ENCODE results near the gene C1QTNF6. TPM values are rescaled to one million over a fixed set of nuclear protein-coding genes. Genes with fewer than 3 reads are reported as not detected.

Gene C1QTNF6
- total RNA-seq, 4 donors from 2014 or later = 1.7 to 4.8 (median 3.6) TPM

DNA sequence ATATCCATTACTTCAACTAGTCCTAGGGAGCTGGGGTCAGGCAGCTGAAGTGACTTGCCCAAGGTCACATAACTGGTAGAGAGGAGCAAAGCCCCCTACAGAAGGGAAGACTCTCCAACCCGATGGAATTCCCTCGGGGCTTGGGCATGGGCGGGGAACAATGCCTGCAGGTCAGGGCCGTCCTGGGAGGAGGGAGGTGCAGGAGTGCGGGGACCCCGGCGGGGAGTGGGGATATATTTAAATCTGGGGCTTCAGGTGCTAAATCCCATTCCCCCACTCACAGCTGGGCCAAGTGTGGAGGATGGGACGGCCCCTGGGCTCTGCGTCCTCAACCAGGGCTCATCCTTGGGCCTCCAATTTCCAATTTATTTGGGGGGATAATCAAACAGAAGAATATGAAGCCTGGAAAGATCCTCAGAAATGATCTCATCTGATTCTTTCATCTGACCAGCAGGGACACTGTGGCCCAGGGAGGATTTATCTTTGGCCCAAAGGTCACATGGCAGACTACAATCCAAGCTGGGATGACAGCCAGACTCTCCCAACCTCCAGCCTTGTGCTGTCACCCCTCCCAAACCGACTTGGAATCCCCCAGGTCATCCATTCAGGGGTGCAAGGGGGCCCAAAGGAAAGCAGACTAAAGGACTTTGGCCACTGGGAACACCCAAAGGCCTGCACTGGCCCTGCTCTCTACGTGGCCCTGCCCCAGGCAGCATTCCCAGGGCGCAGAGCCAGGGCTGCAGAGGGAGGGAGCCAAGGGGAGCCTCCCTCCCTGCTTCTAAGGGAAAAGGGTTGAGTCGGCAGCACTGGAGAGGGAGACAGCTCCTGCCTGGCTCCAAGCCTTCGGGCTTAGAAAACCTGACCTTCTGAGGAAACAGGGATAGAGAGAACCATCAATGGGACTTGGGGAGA lies 8.7 kb upstream of the C1QTNF6 start:
- H3K9me3 ChIP-seq = no peaks in the 10 kb centered on the region
- WGBS, 2 donors = 47 to 50% methylated on average over 12 to 14 of the region's 14 CpGs
- H3K36me3 ChIP-seq = no peaks in the 10 kb centered on the region
- peak; percentile 84 to 89 for DNase-seq
- intact Hi-C loops (cut with DNase I) = no loop called here
- TF ChIP-seq POLR2A (IDR thresholded peaks at IDR 0.05) = no peak
- TF ChIP-seq, protein P1, sequence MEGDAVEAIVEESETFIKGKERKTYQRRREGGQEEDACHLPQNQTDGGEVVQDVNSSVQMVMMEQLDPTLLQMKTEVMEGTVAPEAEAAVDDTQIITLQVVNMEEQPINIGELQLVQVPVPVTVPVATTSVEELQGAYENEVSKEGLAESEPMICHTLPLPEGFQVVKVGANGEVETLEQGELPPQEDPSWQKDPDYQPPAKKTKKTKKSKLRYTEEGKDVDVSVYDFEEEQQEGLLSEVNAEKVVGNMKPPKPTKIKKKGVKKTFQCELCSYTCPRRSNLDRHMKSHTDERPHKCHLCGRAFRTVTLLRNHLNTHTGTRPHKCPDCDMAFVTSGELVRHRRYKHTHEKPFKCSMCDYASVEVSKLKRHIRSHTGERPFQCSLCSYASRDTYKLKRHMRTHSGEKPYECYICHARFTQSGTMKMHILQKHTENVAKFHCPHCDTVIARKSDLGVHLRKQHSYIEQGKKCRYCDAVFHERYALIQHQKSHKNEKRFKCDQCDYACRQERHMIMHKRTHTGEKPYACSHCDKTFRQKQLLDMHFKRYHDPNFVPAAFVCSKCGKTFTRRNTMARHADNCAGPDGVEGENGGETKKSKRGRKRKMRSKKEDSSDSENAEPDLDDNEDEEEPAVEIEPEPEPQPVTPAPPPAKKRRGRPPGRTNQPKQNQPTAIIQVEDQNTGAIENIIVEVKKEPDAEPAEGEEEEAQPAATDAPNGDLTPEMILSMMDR (IDR thresholded peaks at IDR 0.05) = peak in 2 of 6 experiments; percentile 8 to 31
- peak overlapping the region; percentile 64 to 98 (median 94) for H3K27ac ChIP-seq
- peaks cover 23 to 32% of the 10 kb centered on the region in 2 donors for H3K4me1 ChIP-seq
- no peak overlapping the region for H3K4me3 ChIP-seq (replicated peaks in 1 of 3)
- no peaks in the 10 kb centered on the region for H3K27me3 ChIP-seq

DNA sequence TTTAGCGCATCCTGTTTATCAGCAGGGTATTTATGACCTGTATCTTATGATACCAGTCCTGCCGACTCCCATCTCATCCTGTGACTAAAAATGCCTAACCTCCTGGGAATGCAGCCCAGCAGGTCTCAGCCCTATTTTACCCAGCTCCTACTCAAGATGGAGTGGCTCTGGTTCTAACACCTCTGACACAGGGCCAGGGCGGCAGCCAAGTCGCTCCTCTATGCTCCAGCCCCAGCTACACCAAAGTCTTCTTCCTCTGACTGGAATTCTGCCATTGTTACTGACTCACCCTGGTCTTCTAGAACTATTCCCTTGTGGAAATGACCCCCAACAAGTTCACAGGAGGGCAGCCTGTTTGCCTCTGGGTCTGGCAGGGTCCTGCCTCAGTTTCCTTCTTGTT lies 7.9 kb upstream of the C1QTNF6 start:
- no peak for DNase-seq
- Histone ChIP-seq H3K27me3 (no peaks in the 10 kb centered on the region), H3K4me1 (peaks cover 23 to 32% of the 10 kb centered on the region in 2 donors), H3K4me3 (replicated peaks in 1 of 3) (no peak overlapping the region), H3K9me3 (no peaks in the 10 kb centered on the region), H3K27ac (peak overlapping the region in 2 of 3 donors; percentile 94 to 98), H3K36me3 (no peaks in the 10 kb centered on the region)
- 46 to 79% methylated on average over 4 of the region's 4 CpGs for WGBS, 2 donors
- intact Hi-C loops (cut with DNase I) = no loop called here
- no peak for TF ChIP-seq POLR2A (IDR thresholded peaks at IDR 0.05)
- TF ChIP-seq, protein P1 (IDR thresholded peaks at IDR 0.05) = no peak

DNA sequence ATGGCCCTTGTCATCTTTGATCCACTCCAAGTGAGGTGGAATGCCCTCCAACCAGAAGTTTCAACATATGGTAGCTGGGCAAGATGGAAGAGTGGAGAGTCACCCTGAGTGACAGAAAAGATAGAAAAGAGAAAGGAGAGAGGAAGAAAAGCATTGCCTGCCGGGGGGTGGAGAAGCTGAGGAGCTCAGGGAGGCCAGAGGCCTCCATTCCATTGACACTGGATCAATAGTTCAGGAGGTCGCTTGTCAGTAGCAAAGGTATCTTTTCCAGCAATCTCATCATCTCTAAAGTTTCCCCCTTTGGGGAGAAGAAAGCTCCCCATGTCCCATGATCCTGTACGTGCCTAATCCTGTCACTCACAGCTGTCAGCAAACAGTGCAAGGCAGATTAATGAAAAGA lies 6.7 kb upstream of the C1QTNF6 start:
- Histone ChIP-seq H3K27me3 (no peaks in the 10 kb centered on the region), H3K4me1 (peaks cover 22 to 31% of the 10 kb centered on the region in 2 donors)
- 89 to 91% methylated on average over 3 of the region's 3 CpGs for WGBS, 2 donors

DNA sequence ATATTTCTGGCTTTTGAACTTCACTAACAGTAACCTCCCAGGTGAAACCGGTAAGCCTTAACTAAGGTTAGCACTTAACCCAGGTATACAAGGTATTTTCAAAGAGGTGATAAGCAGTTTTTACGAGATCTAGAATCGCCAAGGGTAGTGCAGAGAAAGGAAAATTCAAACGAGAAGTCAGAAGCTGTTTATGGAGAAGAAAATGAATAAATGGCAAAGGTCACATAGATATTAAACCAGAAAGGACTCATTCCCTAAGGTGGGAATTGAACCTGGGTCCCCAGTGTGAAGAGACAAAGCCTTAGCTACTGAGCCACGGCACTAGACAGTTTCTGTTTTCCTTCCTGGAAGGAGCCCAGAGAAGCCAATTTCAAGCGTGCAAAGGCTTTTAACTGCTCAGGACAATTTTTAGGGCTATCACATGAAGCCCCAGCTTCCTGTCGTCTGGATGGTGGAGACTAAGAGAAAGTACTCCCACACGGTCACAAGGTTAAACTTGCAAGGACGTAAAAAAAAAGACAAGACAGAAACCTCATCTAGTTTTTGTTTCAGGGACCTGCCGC lies 5.7 kb upstream of the C1QTNF6 start:
- H3K27ac ChIP-seq = no peak overlapping the region

More for the DNA sequence above, 6.7 kb upstream of the C1QTNF6 start:
- H3K27ac ChIP-seq = no peak overlapping the region
- H3K4me3 ChIP-seq (replicated peaks in 1 of 3) = no peak overlapping the region
- no peaks in the 10 kb centered on the region for H3K36me3 ChIP-seq
- no peaks in the 10 kb centered on the region for H3K9me3 ChIP-seq
- DNase-seq = no peak
- intact Hi-C loops (cut with DNase I) = no loop called here
- TF ChIP-seq, protein P1 (IDR thresholded peaks at IDR 0.05) = no peak
- TF ChIP-seq POLR2A (IDR thresholded peaks at IDR 0.05) = no peak

More for the DNA sequence above, 5.7 kb upstream of the C1QTNF6 start:
- Histone ChIP-seq H3K4me1 (peaks cover 19 to 37% of the 10 kb centered on the region in 2 donors), H3K36me3 (no peaks in the 10 kb centered on the region), H3K27me3 (no peaks in the 10 kb centered on the region), H3K9me3 (no peaks in the 10 kb centered on the region), H3K4me3 (replicated peaks in 1 of 3) (no peak overlapping the region)
- no peak for DNase-seq
- TF ChIP-seq, protein P1 (IDR thresholded peaks at IDR 0.05) = no peak
- no peak for TF ChIP-seq POLR2A (IDR thresholded peaks at IDR 0.05)
- intact Hi-C loops (cut with DNase I) = no loop called here
- 70 to 82% methylated on average over 10 of the region's 10 CpGs for WGBS, 2 donors

Data from thyroid gland (tissue), 4 donors.